GF-D8 (cell line): Measurements from ENCODE around the gene NRDC.
"Not testable (repeated sequence)": the region's sequence is repeated elsewhere in the genome, so short reads cannot be mapped to it uniquely, and the experiment has no call there.

Source experiments
- DNase-seq: peaks from one replicate; lab custom pipeline; 2025; lab: John Stamatoyannopoulos, UW

Gene NRDC

DNA sequence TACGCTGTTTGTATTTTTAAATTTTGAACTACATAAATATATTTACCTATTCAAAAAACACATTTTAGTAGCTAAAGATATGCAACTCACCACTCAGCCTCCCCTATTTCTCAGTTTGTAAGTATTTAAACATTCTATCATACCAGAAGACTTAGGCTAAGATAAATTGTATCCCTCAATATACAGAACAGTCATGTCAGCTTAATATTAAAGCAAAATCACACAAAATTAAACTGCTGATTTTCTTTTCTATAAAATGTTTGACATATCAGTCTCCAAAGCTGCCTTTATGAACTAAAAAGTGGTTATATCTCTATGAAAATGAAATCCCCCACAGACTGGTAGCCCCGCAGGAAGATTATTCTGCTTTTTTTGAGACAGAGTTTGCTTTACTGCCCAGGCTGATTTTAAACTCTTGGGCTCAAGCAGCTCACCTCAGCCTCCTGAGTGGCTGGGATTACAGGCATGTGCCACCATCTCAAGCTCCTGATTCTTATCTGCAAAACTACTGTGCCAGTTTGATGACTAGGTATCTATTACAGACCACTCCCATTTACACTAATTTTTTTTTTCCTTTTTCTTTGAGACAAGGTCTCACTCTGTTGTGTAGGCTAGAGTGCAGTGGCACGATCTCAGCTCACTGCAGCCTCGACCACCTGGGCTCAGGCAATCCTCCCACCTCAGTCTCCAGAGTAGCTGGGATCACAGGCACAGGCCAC, 37.6 kb downstream of the NRDC start:
- DNase-seq, result no peak

DNA sequence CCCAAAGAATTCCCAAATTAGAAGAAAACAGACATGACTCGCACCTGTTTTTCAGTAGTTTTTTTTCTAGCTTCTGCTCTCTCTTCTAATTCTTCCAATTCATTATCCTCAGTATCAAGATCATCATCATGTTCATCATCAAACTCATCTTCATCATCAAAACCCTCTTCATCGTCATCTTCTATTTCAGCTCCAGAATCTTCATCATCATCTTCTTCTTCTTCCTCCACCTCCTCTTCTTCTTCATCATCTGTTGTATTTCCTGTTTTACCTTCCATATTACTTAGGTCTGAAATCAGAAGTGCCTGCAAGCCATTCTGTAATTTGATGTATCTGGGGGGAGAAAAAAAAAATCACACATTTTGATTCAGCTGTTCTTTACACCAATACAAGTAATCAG, 38.3 kb downstream of the NRDC start:
- DNase-seq, result no peak

DNA sequence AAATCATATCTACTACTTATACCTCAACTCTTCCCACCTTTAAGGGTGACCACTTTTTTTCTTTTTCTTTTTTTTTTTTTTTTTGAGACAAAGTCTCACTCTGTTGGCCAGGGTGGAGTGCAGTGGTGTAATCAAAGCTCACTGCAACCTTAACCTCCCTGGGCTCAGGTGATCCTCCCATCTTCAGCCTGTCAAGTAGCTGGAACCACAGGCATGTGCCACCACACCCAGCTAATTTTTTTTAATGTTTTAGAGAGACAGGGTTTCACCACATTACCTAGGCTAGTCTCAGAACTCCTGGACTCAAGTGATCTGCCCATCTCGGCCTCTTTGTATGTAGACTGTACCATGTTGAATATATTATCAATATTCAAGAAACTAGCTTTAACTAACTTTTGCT, 39.4 kb downstream of the NRDC start:
- DNase-seq, result no peak

DNA sequence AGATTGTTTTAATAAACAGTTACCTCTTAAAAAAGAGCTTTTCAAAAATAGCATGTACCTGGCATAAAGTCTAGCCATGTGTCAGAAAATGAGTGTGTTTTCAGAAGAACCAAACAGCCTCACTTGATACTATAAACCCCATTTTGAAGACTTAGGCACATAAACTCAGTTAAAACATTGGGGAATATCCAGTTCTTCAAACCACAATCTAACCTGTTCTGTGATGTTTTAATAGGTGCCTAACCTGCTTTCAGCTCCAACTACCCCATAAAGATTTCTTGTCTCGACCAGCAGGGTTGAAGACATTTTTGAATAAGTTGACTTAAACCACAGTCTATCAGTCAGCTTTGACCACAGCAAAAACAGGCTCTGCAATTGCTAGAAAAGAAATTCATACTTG, 41.3 kb downstream of the NRDC start:
- DNase-seq, result no peak

DNA sequence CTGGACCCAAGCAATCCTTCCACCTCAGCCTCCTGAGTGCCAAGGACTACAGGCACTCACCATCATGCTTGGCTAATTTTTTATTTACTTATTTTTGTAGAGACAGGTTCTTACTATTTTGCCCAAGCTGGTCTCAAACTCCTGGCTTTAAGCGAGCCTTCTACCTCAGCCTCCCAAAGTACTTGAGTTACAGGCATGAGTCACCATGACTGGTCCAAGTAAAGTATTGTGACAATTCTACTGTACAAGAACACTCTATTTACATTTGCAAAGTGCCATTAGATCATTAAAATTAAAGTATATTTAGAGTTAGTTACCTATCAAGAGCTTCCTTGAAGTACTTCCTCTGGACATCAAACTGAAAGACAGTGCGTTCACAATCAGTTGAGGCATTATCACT, 44.8 kb downstream of the NRDC start:
- no peak for DNase-seq

DNA sequence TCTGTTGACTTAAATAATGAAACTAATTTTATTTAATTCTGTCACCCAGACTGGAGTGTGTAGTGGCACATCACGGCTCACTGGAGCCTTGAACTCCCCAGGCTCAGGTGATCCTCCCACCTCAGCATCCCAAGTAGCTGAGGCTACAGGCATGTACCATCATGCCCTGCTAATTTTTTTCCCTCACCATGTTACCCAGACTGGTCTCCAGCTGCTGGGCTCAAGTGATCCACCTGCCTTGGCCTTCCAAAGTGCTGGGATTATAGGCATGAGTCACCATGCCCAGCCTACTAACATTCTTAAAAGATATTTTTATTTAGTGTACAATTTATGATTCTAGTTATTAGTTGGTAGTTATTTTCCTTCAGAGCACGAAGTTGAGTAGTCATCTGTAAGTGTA, 49.5 kb downstream of the NRDC start:
- no peak for DNase-seq

DNA sequence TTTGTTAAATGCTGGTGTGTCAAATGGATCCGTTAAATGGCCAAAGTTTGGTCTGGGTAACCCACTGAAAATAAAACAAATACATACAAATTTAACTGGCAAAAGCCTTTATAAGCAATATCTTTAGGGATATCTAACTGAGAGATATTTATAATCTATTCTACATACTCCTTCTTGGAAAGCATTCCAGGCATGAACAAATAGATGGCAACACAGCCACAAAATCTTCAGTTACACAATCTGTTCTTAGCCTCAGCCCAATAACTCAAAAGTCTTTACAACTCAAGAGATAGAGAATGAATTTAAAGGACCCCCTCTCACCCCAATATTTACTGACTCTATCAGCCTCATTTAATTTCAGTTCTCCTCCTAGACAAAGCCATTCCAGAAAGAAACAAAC, 58.7 kb downstream of the NRDC start:
- DNase-seq, result no peak

DNA sequence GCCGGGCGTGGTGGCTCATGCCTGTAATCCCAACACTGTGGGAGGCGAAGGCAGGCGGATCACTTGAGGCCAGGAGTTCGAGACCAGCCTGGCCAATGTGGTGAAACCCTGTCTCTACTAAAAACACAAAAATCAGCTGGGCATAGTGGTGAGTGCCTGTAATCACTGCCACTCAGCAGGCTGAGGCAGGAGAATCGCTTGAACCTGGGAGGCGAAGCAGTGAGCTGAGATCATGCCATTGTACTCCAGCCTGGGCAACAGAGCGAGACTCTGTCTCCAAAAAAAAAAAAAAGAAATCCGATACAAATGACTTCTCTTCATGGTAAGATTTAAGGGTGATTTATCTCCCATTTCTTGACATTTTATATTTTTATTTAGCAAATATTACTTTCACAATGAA, 59.5 kb downstream of the NRDC start:
- not testable (repeated sequence) for DNase-seq

DNA sequence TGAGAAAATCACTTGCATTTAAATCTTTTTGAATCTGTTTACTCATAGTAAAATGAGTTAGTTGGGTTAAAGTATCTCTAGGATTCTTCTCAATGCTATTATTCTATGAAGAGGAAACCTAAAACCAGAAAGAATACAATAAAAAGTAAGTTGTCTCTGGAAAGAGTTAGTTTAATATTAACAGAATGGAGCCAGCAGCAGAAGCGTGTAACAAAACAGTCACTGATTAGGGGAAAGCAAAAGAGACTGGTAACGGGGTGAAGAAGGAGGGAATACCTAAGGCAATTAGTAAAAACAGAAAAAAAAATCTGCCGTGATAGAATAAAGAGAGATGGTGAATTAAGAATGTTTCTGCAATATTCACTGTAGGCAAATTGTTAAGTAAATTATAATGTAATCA, 60.0 kb downstream of the NRDC start:
- no peak for DNase-seq

DNA sequence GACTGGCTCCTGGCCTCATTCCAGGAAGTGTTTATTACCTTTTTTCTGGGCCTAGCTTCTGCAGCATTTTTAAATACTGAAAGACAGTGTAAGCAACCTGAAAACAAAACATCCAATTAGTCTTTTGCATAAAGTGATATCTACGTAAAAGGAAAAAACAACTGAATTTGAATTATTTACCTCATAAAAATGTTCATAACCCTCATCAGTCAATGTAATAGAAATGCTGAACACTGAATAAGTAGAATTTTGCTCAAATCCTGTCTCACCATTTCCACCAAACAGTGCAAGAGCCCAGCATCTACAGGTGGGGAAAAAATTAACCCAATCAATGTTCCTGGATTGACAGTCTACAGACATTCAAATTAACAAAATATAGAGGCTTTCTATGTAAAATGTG, 64.0 kb downstream of the NRDC start:
- no peak for DNase-seq

DNA sequence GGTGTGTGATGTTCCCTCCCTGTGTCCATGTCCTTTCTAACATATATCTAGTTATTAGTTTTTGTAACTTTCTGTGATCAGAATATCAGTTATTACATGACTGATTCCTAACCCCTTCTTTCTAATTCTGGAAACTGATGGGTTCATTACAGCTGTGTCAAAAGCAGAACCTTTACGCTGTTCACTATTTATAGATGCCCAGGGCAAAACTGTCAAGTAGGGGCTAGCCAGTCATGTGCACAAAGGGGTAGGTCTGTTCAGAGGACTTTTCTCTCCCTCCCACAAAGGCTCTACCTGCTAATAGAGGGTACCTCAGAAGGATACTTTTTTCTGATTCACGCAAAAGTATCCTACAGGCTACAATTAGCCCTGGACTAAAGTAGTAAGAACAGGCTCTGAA, 79.2 kb downstream of the NRDC start:
- no peak for DNase-seq

DNA sequence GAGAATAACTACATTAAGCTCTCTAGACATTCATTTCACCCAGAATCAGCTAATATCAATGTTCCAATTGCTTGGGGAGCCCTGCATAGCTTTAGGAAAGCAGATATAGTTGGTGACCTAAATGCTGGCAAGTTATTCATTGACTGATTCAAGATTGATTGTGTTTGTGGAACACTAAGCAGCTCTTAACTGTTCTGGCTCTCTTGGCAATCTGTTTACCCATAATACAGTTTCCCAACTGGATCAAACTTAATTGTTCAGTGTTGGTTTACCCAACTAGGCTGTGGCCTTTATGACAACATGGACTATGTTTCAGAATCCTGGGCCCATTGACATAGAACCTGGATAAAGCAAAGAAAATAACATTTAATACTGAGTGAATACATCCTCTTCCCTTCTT, 83.7 kb downstream of the NRDC start:
- no peak for DNase-seq

DNA sequence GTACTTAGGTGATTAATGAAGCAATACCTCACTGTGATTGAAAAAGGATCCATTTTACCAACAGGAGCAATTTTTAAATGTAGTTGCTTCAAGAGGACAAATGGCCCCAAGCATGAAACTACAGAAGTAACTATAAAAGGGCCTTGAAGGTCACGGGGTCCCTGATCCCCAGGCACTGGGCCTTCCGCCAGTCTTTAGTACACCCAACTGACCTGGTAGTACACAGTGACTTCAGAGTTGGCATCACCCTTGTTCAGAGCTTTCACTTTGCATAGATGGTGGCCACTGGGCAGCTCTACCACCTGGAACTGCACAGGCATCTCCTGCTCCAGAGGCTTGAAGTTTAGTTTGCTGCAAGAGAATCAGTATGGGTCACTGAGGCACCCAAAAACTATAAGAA, 84.3 kb downstream of the NRDC start:
- no peak for DNase-seq

DNA sequence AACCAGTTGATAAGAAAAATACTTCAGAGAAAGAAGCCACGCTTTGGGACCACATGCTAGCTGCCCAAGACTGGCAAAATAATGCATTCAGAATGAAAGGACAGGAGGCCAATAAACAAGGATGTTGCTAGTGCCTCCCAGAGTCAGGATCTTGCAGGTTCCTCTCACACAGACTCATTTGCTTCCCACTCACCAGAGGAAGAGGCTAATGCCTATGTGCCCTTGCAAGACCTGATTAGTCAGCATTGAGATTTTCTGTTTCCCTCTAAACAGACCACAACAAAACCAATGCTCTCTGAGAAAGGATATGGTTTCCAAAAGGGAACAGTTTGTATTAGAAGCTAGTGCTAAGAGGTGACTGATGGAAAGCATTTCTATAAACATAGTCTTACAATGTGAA, 85.7 kb downstream of the NRDC start:
- DNase-seq, result no peak

DNA sequence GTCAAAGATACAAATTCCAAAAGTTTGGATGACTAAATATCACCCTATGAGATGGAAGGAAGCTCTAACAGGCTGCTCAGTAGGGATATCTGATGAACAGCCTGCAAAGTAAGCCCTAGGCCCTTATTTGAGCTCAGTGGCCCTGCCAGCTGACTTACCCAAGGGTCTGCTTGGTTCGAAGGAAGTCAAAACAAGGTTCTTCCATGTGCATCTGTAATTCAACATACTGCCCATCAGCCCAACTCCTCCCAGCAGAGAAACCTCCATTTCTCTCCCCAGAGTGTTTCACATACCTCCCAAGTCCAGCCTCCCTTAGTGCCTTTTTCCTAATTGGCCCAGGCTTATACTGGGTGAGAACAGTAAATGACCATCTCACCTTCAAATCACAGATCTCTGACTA, 86.6 kb downstream of the NRDC start:
- DNase-seq, result no peak

DNA sequence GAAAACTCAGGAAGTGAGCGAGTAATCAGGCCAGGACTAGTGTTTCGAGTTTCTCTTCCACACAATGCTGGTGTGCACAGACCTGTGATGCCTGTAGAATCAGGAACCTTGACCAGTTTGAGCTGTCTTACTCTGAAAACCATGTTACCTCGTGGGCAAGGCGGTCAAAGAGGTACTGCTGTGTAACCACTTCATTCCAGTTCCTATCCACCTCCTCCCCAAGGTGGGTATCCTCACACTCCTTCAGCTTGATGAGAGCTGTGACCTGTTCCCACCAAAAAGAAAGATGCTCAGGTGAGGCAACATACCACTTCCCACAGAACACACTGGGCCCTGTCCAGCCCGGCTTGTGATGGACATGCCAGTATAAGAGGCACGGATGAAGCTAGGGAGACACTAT, 88.1 kb downstream of the NRDC start:
- DNase-seq, result no peak

DNA sequence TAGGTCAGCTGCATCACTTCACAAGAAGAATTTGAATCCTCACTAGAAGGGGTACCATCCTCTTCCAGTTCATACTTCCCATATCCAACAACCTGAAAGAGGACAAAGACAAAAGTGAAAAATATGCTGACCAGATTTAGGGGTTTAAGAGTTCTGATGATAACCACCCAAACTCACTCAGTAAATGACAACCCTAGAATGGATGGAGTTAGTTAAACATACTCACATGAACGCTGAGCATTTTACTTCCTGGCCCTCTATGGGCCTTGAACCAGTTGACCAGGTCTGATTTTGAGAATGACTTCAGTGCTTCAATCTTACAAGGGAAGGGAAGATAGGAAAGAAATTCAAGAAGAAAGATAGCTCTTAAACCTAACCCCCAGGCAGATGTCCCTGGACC, 89.2 kb downstream of the NRDC start:
- DNase-seq, result no peak

DNA sequence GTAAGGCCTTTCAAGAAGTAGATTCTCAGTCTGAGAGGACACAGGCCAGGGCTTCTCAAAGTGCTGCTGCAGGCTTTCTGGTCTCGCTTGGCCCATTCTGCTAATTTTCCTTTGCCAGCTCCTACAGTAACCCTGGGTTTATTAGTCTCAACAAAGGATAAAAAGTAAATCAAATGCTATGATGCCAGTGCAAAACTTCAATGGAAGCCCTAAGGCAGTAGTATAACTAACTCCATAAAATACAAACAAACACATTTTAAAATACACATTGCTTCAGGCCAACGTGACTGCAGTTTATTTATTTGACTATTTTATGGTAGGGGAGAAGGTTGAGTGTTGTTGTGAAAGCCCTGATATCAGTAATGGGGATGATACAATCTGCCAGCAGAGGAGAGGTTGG, 89.6 kb downstream of the NRDC start:
- DNase-seq, result no peak

DNA sequence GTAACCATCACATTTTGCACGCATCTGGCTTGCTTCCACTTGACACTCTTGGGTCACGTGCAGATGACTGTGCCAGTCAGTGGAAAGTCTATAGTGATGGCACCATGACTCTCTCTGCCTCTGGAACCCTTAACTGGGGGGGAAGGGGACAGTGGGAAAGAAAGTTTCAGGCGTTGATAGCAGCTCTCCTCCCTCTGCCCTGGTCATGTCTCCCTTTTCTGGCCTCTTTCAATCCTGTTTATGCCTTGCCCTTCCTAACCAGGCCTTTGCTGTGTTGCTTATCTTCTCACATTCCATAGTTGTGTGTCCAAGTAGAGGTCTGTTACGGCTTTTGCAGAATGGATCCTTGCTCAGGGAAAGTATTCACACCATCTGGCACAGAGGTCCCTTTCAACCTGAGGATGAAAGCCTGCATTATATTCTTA, 93.5 kb downstream of the NRDC start:
- no peak for DNase-seq

DNA sequence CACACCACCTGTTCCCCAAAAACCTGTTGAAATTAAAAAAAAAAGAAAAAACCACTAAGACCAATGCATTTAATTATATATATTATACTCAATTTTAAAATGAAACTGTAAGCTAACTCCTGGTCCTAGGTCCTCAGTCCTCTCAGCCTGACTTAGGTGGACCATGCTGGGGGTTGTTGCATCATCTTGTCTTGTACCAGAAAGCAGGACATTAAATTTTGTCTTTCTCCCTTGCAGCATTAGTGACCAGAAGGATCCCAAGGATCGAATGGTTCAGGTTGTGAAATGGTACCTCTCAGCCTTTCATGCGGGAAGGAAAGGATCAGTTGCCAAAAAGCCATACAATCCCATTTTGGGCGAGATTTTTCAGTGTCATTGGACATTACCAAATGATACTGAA, 97.6 kb downstream of the NRDC start:
- DNase-seq, result no peak

DNA sequence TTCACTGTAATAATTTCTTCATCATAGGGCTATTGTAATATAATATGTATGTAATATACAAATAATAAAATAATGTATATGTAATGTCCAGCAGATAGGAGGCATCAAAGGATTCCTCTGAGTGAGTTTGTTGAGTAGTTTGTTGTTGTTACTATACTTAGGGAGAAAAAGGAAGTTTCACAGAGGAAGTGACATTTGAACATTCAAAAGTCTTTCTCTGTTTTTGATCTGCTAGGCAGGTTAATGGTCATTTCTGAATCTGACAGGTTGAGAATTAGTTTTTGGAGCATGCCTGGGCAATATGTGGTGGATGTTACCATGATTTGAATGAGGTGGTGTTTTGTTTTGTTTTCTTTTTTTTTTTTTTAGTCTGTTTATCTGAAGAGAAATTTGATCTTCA, 102.1 kb downstream of the NRDC start:
- no peak for DNase-seq

DNA sequence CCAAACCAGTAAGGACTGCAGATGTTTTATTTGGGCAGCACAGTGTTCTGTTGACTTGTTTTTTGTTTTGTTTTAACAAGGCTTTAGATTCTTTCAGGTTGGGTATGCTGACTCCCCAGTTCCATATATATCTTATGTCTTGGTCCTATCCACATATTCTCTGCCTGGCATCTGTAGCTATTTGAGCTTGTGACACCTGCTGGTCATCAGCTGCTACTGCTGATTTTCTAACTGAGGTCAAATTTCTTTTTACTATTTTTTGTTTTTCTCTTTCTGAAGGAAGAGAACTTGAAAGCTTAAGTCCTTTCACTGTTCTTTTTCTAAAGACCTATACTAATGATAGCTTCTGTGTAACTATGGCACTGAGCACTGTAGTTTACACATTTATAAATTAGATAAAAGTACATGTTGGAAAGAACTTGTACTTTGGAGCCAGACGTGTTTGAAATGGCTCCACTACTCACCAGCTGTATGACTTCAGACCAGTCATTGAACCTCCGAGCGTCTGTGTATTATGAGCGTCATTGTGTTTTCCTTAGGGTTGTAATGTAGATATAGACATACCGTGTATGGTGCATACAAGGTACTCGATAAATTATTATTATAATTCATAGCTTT, 109.4 kb downstream of the NRDC start:
- peak; percentile 24 for DNase-seq

DNA sequence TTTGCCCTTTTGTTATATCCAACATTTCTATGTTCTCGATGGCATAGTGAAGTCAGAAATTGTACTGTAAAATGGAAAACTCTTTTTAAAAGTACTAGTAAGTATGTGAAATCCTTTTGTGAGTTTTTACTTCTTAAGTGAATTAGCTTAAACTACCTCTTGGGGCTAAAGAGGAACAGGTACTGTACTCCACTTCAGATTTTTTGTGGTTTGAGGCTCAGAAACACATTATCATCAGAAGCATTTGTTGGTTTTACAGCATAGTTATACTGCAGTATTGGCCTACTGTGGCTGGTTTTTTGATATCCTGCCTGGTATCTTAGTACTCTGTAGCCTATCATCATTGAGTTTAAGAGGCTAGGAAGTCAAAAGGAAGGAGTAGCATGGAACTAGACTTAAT, 117.2 kb downstream of the NRDC start:
- DNase-seq, result no peak

DNA sequence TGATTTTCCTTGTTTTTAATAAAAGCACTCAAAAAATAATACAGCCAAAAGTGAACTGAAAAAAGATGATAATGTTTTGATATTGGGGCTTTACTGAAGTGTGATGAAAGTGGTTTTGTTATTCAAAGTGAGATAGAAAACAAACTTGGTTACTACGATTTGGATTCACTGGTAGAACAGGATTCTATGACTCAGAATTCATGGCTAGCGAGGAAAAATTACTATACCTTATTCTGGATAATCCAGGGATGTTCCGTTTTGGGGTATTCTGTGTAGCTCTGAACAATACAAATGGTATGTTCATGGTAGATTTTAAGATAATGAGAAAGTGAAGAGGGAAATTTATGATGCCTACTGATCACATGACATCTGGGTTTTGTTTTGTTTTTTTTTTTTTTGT, 117.7 kb downstream of the NRDC start:
- DNase-seq, result no peak
